ENCODE data around the gene ADCY9.

GRCh38 chr16:4055748-4056147 is 60.5 kb downstream of the ADCY9 start:
- no peak for TF ChIP-seq EZH2 (IDR thresholded peaks at IDR 0.05; ENCODE audit: borderline replicate concordance, low read depth, low read length, poor library complexity, severe bottlenecking)
- no peak for TF ChIP-seq CTCF (conservative IDR thresholded peaks at IDR 0.05; ENCODE audit: low read depth, low read length)

Data from A673 (cell line).